Activated CD8-positive, alpha-beta memory T cell treated with anti-CD3 and anti-CD28 coated beads for 1 hour (primary cell): ENCODE measurements around the gene OXA1L.
A peak's percentile ranks its signal among the peaks of the same experiment; 100 is the strongest.
"Not testable (repeated sequence)": the region's sequence is repeated elsewhere in the genome, so short reads cannot be mapped to it uniquely, and the experiment has no call there.

Source experiments
- DNase-seq, 2 donors: peaks; one replicate each; pipeline ENCODE4 v3.0.0-alpha.2; 2020; ENCODE audit warnings: low read depth in 1 of 2; ENCODE audit errors: extremely low read depth in 1 of 2

Gene OXA1L

GRCh38 chr14:22766457-22767322, at the start of gene OXA1L:
OXA1L (plus strand) TSS chr14:22766688; CDS start chr14:22766702, 14 bp downstream.
- DNase-seq: peak; percentile 89 to 95

GRCh38 chr14:22718091-22718490, 48.4 kb upstream of the OXA1L start:
- no peak for DNase-seq

- no peak for DNase-seq
Observed at GRCh38 chr14:22721213-22721612, 45.3 kb upstream of the OXA1L start.

GRCh38 chr14:22723815-22724214, 42.7 kb upstream of the OXA1L start:
- DNase-seq: no peak

GRCh38 chr14:22724847-22725246, 41.6 kb upstream of the OXA1L start:
- DNase-seq: not testable (repeated sequence)

- not testable (repeated sequence) for DNase-seq
Observed at GRCh38 chr14:22725374-22725773, 41.1 kb upstream of the OXA1L start.

- no peak for DNase-seq
Observed at GRCh38 chr14:22726012-22726411, 40.5 kb upstream of the OXA1L start.

GRCh38 chr14:22732062-22732461, 34.4 kb upstream of the OXA1L start:
- DNase-seq: not testable (repeated sequence)

- DNase-seq: no peak
Observed at GRCh38 chr14:22733829-22734228, 32.7 kb upstream of the OXA1L start.

- DNase-seq: no peak
Observed at GRCh38 chr14:22735096-22735495, 31.4 kb upstream of the OXA1L start.

GRCh38 chr14:22736384-22736783, 30.1 kb upstream of the OXA1L start:
- not testable (repeated sequence) for DNase-seq

GRCh38 chr14:22737052-22737451, 29.4 kb upstream of the OXA1L start:
- no peak for DNase-seq

- DNase-seq: no peak
Observed at GRCh38 chr14:22739423-22739822, 27.1 kb upstream of the OXA1L start.

- DNase-seq: no peak
Observed at GRCh38 chr14:22740020-22740419, 26.5 kb upstream of the OXA1L start.

- no peak for DNase-seq
Observed at GRCh38 chr14:22747769-22748168, 18.7 kb upstream of the OXA1L start.

GRCh38 chr14:22748206-22748605, 18.3 kb upstream of the OXA1L start:
- DNase-seq: no peak

- DNase-seq: no peak
Observed at GRCh38 chr14:22748631-22749068, 17.8 kb upstream of the OXA1L start.

- no peak for DNase-seq
Observed at GRCh38 chr14:22752422-22752821, 14.1 kb upstream of the OXA1L start.

- DNase-seq: no peak
Observed at GRCh38 chr14:22753586-22753985, 12.9 kb upstream of the OXA1L start.

- not testable (repeated sequence) for DNase-seq
Observed at GRCh38 chr14:22757972-22758650, 8.4 kb upstream of the OXA1L start.

- no peak for DNase-seq
Observed at GRCh38 chr14:22761734-22762133, 4.8 kb upstream of the OXA1L start.

GRCh38 chr14:22764382-22764781, 2.1 kb upstream of the OXA1L start:
- DNase-seq: no peak
